T-helper 2 cell (primary cell): ENCODE results near the gene RNASE12.
"Not testable (repeated sequence)": the region's sequence is repeated elsewhere in the genome, so short reads cannot be mapped to it uniquely, and the experiment has no call there.

Source experiments
- DNase-seq, 5 experiments: peaks; one replicate each; pipeline versions ENCODE4 v3.0.0 to v3.0.0-alpha.2; 2012 to 2022

The RNASE12 gene

DNA sequence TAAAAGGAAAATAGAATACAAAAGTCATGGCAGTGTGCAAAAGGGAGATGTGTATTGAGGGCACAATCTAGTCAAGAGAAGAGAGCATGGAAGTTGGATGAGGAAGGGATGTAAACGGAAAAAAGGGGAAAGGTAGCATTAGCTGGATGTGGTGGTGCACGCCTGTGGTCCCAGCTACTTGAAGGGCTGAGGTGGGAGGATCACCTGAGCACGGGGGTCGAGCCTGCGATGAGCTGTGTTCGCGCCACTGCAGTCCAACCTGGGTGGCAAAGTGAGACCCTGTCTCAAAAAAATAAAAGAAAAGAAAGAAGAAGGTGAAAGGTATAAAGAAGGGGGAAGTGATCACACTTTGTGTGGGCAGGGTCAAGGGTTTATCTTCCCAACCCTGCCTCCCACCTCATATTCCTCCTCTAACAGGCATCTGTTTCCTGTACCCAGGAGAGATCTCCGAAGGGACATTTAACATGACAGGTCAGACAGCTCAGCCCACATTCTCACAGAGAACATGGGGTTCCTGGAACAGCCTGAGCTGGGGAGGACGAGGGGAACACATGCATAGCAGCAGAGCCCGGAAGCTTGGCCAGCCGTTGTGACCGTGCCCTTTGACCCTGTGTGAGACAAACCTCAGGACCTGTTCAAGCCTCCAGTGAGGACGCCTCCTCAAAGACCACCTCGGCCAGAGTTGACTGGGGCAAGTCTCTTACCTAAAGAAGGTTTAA is 12.2 kb downstream of the RNASE12 start:
- DNase-seq = no peak

DNA sequence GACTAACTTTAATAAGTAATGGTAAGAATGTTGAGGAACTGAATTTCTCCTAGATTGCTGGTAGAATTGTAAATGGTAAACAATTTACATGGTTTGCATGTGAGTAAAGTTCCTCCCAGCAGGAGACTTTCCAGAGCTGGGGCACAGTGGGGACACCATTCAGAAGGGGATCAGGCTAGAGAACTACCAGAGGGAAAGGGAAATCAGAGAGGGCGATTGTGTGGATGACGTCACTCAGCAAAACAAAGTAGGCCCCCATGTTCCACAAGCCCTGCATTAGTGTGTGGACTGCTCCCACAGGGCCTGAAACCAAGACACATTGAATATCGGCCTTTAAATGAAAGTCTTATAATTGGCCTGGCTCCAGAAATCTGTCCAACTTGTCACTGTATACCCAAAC is 12.9 kb downstream of the RNASE12 start:
- no peak for DNase-seq

DNA sequence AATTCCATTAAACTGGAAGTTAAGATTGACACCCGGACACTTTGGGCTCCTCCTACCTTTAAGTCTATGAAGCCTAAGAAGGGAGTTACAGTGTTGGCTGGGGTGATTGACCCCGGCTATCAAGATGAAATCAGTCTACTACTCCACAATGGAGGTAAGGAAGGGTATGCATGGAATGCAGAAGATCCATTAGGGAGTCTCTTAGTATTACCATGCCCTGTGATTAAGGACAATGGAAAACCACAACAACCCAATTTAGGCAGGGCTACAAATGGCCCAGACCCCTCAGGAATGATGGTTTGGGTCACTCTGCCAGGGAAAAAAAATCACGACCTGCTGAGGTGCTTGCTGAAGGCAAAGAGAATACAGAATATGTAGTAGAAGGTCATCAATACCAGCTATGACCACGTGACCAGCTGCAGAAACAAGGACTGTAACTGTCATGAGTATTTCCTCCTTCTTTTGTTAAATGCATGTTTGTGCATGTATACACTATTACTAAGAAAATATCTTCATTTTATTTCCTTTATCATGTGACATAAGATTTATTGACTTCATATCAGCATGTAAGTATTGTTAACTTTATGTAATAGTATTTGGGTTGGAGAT is 18.7 kb downstream of the RNASE12 start:
- not testable (repeated sequence) for DNase-seq

DNA sequence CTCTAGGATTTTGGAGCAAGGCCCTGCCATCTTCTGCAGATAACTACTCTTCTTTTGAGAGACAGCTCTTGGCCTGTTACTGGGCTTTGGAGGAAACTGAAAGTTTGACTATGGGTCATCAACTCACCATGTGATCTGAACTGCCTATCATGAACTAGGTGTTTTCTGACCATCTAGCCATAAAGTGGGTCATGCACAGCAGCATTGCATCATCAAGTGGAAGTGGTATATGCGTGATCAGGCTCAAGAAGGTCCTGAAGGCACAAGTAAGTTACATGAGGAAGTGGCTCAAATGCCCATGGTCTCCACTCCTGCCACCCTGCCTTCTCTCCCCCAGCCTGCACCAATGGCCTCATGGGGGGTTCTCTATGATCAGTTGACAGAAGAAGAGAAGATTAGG is 20.5 kb downstream of the RNASE12 start:
- DNase-seq = not testable (repeated sequence)

DNA sequence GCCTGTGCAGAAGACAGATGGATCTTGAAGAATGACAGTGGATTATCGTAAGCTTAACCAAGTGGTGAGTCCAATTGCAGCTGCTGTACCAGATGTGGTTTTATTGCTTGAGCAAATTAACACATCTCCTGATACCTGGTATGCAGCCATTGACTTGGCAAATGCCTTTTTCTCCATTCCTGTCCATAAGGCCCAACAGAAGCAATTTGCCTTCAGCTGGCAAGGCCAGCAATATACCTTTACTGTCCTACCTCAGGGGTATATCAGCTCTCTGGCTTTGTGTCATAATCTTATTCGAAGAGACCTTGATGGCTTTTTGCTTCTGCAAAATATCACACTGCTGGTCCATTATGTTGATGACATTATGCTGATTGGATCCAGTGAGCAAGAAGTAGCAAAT is 21.3 kb downstream of the RNASE12 start:
- not testable (repeated sequence) for DNase-seq

DNA sequence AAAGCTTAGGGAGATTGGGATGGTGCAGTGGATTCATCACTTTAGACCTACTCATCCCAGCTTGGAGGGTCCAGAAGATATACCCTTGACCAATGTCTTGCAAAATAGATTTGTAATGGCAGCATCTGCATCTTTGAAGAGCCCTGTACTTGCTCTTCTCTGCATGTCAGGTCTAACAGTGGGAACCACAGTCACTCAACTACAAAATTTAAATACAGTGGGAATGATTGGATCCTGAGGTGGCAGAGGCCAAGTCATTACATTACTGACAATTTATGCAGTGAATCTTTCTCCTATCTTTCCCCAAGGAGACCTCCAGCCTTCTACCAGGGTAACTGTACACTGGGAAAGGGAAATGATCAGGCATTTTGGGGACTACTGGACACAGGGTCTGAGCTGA is 22.1 kb downstream of the RNASE12 start:
- DNase-seq = no peak

DNA sequence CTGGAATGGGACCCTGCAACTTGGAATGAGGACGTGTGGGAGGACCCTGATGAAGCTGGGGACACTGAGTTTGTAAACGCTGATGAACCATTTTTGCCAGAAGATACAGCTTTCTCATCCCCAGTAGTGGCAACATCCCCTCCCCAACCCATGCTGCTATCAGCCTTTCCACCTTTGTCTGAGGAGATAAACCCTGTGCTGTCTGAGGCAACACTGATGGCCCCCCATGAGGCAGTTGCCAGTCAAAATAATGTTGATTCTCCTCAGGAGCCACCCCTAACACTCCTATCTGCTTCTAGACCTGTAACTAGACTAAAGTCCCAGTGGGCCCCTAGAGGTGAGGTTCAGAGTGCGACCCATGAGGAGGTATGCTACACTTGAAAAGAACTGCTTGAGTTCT is 22.8 kb downstream of the RNASE12 start:
- no peak for DNase-seq

DNA sequence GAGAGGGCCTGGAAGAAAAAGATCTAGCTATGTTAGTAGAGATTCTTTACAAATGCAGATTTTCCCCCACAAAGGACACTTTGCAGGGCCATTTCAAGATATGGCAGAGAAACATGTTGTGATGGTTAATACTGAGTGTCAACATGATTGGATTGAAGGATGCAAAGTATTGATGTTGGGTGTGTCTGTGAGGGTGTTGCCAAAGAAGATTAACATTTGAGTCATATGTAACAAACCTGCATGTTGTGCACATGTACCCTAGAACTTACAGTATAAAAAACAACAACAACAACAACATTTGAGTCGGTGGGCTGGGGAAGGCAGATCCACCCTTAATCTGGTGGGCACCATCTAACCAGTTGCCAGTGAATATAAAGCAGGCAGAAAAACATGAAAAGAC is 24.0 kb downstream of the RNASE12 start:
- not testable (repeated sequence) for DNase-seq

DNA sequence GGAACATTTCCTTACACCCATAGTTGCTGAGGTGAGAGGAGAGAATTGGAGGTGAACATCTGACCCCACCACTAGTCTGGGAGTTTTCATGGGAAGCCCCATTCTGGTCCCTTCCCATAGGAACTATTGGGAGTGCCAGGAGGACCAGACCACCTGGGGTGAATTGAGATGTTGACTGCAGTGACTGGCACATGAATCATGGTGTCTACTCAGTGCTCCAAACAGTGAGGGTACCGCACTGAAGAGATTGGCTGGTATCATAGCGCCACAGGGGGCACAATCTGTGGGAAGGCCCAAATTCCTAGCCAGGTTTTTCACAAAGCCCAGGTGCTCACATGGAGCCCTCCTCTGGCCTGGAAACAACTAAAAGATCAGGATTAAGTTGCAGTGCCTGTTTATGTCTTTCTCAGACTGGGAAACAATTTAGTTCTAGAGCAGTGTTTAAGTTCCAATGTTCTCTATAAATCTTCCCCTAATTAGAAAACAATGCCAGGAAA is 26.6 kb downstream of the RNASE12 start:
- no peak for DNase-seq

DNA sequence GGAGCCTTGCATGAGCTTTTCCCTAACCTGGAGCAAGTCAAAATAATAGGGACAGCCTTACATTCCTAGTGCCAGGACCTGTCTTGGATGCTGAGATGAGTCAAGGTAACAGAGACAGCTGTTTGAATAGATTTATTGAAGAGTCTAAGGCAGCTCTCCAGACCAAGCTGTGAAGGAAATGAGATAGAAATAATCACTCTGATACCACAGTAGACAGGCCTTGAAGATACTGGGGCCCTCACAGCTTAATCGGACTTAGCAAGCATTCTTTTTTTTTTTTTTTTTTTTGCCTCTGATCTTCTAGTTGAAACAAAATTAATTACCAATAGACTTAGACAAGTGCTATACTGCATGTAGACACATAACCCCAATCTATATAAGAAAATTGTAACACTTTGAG is 27.2 kb downstream of the RNASE12 start:
- DNase-seq = no peak

DNA sequence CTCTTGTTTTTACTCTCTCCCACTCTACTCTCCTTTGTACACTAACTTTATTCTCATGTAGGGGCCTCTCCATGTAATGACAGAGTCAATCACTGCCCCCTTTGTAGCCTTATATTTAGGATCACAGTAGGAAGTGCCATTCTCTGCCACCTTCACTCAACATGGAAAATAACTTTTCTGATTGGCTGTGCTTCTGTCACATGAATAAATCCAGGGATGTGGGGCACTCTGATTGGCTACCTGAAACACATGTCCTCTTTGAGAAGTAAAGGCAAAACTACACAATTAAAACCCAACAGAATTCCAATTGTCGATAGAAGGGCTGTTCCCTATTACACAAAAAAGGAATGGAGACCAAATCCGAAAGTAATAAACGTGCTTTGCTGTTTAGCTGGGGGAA is 30.2 kb downstream of the RNASE12 start, which contains the start of gene RNASE9:
TSS of gene RNASE9 (minus strand) at position 87 of the 400 bp plus-strand sequence.
- DNase-seq = no peak

DNA sequence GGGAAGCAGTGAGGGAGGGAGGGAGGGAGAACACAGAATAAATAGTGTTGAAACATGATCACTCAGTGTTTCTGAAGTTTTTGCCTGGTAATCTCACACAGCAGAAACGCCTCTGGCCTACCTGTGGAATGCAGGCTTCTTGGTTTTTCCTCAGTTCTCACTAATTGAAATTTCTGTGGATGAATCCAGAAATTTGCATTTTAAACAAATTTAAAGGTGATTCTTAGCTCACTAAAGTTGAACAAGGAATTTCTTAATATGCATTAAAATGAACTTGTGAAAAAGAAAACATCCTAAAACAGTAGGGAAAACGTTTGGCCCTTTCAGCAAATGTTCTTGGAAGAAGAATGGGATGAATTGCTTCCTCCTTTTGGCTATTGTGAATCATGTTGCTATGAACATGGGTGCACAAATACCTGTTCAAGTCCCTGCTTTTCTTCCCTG is 31.7 kb downstream of the RNASE12 start:
- no peak for DNase-seq

DNA sequence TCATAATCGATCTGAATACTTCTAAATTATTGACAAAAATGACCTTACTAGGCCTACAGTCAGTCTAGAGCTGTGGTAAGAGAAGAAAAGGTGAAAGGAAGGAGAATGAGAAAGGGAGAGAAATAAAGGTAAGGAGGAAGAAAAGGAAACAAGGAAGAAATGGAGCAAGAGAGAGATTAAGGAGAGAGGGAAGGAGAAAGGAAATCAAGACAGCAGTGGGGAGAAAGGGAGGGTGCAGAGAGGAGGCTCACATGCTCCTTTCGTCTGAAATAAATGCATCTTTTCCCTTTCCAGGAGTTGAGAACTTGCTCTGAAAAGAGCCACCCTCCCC is 34.0 kb downstream of the RNASE12 start:
- DNase-seq = no peak

DNA sequence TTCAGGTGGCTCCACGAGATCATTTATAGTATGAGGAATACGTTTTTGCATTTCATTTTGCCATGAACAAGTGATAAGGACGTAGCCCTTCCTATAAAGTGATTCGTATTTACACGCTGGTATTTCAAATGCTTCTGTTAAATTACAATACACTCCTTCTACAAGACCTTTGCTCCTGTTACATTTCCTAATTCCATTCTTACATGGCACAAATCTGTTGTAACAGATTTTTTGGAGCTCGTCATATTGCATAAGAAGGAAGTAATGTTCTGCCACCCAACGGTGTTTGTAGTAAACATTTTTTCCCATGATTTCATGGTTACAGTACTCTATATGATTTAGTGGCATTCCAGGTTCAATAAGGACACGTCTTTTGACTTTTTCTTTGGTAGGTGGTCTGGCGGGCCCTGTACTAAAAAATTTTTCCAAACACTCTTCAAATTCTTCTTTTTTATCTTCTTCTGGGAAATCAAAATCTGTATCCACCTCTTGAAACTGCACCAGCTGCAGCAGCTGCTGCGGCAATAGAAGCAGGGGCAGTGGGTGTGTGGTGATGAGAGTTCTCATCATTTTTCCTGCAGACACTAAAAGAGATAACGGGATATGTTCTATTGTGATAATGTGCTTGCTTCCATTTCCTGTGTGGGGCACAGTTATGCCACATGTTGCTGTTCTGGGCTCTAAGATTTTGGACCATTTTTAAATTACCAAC is 34.5 kb downstream of the RNASE12 start:
- DNase-seq = no peak

DNA sequence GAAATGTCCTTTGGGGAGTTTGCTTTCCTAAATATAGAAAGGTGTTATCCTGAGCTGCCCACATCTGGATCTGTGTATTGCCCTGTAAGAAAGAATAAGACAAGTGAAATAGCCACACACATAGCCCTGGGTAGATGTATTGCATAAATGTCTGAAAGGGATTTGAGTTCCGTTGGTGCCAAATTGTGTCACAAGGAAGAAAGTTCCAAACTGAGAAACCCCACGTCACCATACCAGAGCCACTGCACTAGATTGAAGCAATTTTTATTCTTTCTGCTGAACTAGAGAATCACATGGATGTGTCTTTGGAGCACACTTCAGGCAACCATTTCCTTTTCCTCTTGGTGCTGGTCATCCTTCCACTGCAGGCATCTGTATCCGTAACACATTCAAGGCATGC is 35.3 kb downstream of the RNASE12 start:
- no peak for DNase-seq

DNA sequence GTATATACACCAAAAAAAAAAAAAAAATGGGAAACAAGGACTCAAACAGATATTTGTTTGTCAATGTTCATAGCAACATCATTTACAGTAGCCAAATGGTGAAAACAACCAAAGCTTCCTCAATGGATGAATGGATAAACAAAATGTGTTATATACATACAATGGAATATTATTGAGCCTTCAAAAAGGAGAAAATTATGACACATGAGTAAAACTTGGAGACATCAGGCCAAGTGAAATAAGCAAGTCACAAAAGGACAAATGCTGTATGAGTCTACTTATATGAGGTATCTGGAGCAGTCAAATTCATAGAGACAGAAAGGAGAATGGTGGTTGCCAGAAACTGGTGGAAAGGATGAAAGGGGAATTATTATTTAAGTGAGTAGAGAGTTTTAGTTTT is 38.2 kb downstream of the RNASE12 start:
- no peak for DNase-seq

DNA sequence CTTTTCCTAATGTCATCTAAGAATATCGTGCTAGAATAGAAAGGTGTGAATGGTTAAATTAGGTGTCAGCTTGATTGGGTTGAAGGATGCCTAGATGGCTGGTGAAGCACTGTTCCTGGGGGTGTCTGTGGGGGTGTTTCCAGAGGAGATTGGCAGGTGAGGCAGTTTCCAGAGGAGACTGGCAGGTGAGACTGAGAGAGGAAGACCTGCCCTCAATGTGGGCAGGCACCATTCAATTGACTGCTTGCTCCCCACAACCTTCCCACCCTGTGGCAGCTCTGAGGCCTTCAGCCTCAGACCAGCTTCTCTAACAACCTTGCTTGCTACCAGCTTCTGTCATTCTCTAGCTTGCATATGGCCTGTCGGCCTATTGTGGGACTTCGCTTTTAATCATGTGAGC is 39.6 kb downstream of the RNASE12 start:
- DNase-seq = no peak

DNA sequence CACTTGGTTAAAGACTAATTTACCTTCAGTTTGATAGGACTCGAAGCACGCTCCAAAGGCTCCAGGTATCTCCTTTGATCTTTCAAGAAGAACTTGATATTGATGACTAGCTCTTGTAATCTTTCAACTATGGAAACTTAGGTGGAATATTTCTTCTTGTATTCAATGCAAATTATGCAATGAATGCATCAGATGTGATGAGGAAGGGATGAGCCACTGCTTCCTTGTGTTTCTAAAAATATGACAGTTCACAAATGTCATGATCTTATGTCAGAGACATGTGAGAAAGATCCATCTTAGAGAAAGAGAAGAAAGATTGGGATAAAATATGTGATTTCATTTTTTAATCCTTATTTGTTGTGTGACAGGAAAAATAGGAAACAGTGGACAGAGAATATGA is 40.2 kb downstream of the RNASE12 start:
- no peak for DNase-seq

DNA sequence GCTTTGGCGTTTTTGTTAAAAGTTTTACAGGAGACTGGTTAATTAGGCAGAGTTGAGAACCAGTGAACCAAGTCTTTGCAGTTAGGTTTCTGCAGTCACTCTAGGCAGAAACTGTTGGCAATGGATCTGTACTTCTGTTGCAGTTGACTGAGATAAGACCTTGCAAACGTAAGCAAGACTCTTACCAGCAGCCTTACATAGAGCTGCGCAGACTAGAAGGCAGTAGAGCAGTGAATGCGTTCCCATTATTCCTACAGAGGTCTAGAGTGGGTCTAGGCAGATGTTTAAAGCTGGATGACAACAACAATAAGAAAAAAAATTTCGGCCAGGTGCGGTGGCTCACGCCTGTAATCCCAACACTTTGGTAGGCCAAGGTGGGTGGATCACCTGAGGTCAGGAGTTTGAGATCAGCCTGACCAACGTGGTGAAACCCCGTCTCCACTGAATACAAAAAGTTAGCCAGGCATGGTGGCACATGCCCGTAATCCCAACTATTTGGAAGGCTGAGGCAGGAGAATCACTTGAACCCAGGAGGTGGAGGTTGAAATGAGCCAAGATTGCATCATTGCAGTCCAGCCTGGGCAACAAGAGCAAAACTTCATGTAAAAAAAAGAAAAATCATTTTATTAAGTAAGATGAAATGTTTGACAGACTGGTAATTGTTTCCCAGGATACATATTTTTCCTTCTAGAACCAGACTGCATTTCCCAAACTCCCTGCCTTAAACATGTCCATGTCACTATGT is 42.6 kb downstream of the RNASE12 start:
- no peak for DNase-seq

DNA sequence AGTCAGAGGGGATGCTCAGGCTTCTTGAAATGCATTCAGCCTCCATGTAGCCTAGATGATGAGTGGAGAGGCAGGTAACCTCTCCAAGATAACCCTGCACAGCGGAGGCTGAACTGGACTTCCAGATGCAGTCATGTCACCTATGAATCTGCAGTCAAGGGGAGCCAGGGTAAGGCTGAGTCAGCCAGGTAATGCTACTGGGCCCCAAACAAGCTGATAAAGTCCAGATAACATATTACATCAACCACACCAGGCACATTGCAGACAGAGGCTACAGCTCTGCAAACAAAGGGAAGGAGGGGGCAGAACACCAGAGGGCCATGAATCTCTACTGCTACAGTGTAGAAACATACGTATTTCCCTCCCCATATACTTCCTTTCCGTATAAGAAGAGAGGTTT is 44.3 kb downstream of the RNASE12 start:
- no peak for DNase-seq
